ENCODE results near the gene CLIP1.
"Not testable (repeated sequence)": the region's sequence is repeated elsewhere in the genome, so short reads cannot be mapped to it uniquely, and the experiment has no call there.

The CLIP1 gene

GRCh38 chr12:122421821-122422729 is at the start of gene CLIP1:
Gene CLIP1 (minus strand): TSS chr12:122422669. CDS start chr12:122380452, 42,217 bp downstream.
- DNase-seq (ENCODE audit: low read depth) = peak; percentile 21

DNA sequence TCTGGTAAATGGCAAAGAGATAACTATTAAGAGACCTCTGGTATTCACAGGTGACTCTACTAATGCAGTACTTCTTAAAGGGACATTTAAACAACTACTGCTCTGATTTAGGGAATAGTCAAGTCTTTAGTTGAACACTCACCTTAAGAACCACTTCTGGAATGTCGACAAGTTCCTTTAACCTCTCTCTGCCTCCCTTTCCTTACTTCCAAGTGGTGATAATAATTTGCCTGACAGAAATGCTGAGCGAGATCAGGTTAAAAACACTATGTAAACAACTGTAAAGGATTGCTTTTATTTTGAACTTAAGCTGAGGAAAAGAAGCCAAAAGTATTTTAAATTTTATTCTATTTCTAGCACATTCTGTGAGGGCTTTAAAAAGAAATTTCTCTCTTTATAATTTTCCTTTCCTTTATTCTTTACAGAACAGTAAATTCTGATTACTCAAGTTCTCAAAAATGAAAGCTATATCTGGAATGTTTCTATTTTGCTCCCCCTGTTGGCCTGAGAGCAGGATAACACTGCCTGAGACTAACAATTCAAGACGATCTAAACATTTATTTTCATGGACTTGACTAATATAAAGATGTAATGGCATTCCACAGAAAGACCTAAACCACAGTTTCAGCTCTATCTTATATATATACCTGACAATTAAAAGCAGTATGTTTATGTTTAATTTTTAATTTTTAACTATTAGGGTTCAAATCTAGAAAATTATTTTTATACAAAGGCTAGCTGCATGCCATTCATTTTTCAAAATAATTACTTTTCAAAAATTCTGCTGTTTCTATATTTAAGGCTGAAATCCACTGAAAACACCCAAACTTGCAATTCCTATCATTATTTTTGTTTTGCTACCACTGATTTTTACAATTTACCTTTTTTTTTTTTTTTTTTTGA is 49.1 kb upstream of the CLIP1 start:
- no peak for DNase-seq (ENCODE audit: low read depth)

- not testable (repeated sequence) for DNase-seq (ENCODE audit: low read depth)
Measured at GRCh38 chr12:122470576-122470975, 48.1 kb upstream of the CLIP1 start.

- DNase-seq (ENCODE audit: low read depth) = not testable (repeated sequence)
Measured at GRCh38 chr12:122469856-122470255, 47.4 kb upstream of the CLIP1 start.

DNA sequence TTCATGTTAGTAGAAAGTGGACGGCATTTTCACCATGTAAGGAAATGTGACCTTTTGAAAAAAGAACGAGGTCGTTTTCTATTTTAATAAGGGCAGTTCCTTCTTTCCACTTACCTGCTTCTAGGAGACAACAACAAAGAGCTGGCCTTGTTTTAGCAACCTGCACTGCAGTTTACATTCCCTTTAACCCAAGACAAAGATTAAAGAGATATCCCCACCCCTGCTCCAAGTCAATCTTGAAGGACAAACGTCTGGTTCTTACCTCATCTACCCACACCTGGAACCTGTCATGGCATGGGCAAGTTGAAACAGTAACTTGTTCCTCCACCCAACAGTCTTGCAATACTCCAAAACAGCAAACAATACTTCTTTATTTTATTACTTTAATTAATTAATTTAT is 45.5 kb upstream of the CLIP1 start:
- DNase-seq (ENCODE audit: low read depth) = no peak

DNA sequence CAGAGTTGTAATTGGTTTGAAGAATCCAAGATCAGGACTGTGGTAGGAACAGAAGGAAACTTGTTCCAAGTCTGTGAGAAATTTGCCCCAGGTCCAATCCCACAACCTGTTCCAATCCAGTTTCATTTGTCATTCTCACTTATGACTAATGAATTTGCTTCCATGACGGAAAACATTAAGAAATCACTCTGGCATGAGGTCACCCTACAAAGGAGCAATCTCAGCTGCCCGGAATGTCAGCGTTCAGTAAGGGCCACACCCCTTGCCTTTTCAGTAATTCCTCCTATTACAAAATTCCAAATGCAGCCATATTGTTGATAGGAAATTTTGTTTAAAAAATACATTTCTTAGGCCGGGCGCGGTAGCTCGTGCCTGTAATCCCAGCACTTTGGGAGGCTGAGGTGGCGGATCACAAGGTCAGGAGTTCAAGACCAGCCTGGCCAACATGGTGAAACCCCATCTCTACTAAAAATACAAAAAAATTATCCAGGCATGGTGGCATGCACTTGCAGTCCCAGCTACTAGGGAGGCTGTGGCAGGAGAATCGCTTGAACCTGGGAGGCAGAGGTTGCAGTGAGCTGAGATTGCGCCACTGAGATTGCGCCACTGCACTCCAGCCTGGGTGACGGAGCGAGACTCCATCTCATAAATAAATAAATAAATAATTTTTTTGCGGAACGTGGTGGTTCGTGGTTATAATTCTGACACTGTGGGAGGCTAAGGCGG is 42.0 kb upstream of the CLIP1 start:
- DNase-seq (ENCODE audit: low read depth) = peak; percentile 90

DNA sequence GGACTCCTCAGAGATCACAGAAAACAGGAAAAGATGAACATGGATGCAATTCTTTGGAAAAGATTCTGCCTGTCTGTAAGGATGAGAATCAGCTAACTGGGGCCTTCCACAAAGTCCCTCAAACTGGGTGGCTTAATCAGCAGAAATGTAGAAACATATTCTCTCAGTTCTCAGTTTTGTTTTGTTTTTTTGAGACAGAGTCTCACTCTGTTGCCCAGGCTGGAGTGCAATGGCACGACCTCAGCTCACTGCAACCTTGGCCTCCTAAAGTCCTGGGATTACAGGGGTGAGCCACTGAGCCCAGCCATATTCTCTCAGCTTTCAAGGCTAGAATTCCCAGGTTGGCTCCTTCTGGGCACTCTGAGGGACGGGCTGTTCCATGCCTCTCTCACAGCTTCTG is 38.2 kb upstream of the CLIP1 start:
- DNase-seq (ENCODE audit: low read depth) = no peak

DNA sequence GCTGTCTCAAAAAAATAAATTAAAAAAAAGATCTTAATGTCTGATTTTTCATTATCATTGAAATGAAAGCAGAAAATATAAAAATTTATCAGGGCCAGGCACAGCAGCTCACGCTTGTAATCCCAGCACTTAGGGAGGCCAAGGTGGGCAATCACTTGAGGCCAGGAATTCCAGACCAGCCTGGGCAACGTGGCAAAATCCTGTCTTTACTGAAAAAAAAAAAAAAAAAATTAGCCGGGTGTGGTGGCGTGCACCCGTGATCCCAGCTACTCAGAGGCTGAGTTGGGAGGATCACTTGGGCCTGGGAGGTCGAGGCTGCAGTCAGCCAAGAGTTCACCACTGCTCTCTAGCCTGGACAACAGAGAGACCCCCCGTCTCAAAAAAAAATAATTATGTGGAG is 37.6 kb upstream of the CLIP1 start:
- DNase-seq (ENCODE audit: low read depth) = no peak

DNA sequence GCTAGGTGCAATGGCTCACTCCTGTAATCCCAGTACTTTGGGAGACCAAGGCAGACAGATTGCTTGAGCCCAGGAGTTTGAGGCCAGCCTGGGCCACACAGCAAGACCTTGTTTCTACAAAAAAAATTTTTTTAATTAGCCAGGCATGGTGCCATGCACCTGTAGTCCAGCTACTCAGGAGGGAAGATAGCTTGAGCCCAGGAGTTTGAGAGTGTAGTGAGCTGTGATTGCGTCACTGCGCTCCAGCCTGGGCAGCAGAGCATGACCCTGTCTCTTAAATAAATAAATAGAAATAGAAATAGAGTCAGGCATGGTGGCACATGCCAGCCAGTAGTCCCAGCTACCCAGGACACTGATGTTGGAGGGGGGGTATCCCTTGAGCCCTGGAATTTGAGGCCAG is 36.7 kb upstream of the CLIP1 start:
- no peak for DNase-seq (ENCODE audit: low read depth)

- DNase-seq (ENCODE audit: low read depth) = no peak
Measured at GRCh38 chr12:122458105-122459035, 35.9 kb upstream of the CLIP1 start.

DNA sequence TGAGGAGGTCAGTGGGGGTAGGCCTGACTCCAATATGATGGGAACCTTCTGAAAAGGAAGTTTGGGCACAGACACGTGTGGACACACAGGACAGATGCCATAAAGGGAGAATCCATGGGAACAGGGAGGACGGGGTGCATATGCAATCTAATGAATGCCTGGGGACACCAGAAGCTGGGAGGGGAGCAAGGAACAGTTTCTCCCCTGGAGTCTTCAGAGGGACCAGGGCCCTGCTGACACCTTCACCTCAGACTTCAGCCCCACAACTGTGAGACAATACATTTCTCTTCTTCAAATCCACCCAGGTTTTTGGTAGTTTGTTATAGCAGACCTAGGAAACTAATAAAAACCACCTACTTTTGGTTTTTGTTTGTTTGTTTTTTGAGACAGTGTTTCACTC is 35.2 kb upstream of the CLIP1 start:
- DNase-seq (ENCODE audit: low read depth) = no peak

DNA sequence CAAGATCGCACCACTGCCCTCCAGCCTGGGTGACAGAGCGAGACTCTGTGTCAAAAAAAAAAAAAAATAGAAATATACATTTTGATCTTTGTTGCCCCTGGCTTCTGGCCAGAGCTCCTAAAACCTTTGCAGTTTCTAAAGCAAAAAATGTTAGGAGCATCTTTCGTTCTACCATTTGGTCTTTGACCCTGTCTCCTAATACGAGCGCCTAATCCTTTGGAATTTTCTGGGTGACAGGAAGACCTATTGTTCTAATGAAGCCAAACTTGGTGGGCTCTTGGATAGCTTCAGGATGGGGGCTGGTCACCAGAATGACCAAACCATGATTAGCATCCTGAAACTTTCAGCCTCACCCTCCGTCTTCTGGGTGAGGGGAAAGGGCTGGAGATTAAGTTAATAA is 32.3 kb upstream of the CLIP1 start:
- no peak for DNase-seq (ENCODE audit: low read depth)

DNA sequence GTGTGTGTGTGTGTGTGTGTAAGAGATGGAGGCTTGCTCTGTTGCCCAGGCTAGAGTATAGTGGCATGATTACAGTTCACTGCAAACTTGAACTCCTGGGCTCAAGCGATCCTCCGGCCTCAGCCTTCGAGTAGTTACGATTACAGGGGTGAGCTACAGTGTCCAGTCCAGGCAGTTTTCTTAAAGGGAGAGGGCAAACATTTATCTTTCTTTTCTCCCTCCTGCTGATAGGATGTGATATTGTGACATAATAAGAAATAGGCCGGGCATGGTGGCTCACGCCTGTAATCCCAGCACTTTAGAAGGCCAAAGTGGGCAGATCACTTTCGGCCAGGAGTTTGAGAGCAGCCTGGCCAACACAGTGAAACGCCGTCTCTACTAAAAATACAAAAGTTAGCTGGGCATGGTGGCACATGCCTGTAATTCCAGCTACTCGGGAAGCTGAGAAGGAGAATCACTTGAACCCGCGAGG is 31.8 kb upstream of the CLIP1 start:
- no peak for DNase-seq (ENCODE audit: low read depth)

DNA sequence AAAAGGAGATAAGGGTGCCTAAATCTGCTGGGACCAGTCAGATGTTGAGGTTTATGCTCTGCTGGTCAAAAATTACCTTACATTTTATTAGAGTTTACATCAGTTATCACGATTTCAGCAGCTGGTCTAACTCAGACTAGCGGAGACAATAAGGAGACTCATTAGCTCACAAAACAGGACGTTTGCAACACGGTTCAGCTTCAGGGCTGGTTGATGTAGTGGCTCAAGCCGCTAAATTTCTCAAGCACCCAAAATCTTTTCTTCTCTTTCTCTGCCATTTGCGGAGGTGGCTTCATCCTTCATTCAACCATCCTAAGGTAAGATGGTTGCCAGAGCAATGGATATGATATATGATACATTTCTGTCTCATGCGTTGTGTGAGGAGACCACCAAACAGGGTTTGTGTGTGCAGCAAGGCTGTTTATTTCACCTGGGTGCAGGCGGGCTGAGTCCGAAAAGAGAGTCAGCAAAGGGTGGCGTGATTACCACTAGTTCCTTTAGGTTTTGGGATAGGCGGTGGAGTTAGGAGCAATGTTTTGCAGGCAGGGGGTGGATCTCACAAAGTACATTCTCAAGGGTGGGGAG is 30.3 kb upstream of the CLIP1 start:
- DNase-seq (ENCODE audit: low read depth) = no peak

DNA sequence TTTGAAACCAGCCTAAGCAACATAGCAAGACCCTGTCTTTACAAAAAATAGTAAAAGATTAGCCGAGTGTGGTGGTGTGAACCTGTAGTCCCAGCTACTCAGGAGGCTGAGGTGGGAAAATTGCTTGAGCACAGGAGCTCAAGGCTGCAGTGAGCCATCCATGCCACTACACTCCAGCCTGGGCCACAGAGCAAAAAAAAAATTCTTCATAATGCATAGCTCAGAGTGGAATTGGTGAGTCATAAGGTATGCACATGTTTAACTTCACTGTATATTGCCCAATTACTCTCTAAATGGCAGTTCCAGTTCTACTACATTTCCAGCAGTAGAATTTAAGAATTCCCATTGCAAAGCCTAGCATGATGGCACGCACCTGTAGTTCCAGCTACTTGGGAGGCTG is 26.8 kb upstream of the CLIP1 start:
- peak; percentile 34 for DNase-seq (ENCODE audit: low read depth)

DNA sequence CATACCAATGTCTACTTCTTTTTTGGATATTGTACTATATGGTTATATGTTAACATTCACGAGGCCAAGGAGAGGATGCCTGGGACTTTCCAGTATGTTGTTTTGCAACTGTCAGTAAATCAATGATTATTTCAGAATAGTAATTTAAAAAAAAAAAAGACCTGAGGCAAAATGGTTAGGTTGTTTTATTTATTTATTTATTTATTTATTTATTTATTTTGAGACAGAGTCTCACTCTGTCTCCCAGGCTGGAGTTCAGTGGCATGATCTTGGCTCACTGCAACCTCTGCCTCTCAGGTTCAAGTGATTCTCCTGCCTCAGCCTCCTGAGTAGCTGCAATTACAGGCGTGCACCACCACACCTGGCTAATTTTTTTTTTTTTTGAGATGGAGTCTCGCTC is 25.4 kb upstream of the CLIP1 start:
- DNase-seq (ENCODE audit: low read depth) = not testable (repeated sequence)

DNA sequence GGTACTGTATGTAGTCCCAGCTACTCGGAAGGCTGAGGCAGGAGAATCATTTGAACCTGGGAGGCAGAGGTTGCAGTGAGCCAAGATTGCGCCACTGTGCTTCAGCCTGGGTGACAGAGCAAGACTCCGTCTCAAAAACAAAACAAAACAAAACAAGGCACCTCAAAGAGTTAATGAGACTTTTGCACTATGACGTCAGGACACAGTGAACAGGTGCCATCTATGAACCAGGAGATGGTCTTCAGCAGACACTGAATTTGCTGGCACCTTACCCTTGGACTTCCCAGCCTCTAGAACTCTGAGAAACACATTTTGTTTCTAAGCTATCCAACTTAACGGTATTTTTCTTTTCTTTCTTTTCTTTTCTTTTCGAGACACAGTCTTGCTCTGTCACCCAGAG is 23.9 kb upstream of the CLIP1 start:
- DNase-seq (ENCODE audit: low read depth) = not testable (repeated sequence)

GRCh38 chr12:122444071-122444470 is 21.6 kb upstream of the CLIP1 start:
- DNase-seq (ENCODE audit: low read depth) = not testable (repeated sequence)

- DNase-seq (ENCODE audit: low read depth) = not testable (repeated sequence)
Measured at GRCh38 chr12:122438822-122439221, 16.4 kb upstream of the CLIP1 start.

DNA sequence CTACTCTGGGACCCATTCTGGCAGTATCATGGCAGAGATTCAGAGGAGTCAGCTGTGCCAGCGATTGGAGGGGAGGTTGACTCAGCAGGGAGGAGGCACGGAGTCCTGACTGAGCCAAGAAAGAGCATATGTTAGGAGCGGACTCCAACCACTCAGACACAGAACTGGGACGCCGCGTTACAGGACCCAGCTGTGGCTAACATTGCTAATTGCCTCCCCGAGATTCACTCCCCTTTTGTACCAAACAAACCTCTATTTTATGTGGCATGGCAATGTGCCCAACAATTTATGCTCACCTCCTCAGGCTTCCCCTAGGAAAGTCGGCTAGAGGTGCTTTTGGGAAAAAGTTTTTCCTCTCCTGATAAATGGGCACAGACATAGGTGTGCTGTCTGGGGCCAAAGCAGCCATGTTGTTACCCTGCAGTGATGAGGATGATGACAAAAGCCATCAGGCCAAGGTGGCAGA is 15.2 kb upstream of the CLIP1 start:
- peak; percentile 60 for DNase-seq (ENCODE audit: low read depth)

Measured in GM04503 (cell line).